PC-9 (cell line): ENCODE results near the gene ETV6.

ENCODE experiments used
- CTCF ChIP-seq: fragments of 200-600 bp; sonication (generic); conservative IDR thresholded peaks from 2 replicates; pipeline ENCODE4 v1.6.1; 2017; ENCODE audit warnings: mixed run types, antibody characterized with exemption, mild to moderate bottlenecking, moderate library complexity
- EZH2 ChIP-seq: fragments of 200-600 bp; sonication (generic); IDR thresholded peaks from 2 replicates; pipeline ENCODE4 v1.8.0; 2017; ENCODE audit warnings: antibody characterized with exemption, low read depth

- TF ChIP-seq CTCF, result no peak
- no peak for TF ChIP-seq EZH2
Observed at GRCh38 chr12:11731042-11731357, 81.5 kb downstream of the ETV6 start.
